Subcutaneous abdominal adipose tissue (tissue), 5 donors: ENCODE data around the gene COL16A1.

ENCODE experiments used
- H3K27ac ChIP-seq: one replicate; pipeline ENCODE4 v1.7.0; 2013; ENCODE audit warnings: low read depth, mild to moderate bottlenecking, inconsistent platforms, low read length, moderate library complexity
- H3K27me3 ChIP-seq, 5 donors: one replicate each; pipeline ENCODE4 v1.7.0; 2013; ENCODE audit warnings: low read length in 5 of 5, inconsistent platforms in 1 of 5; ENCODE audit not compliant: control insufficient read depth in 5 of 5, insufficient read depth in 4 of 5
- H3K36me3 ChIP-seq, 5 donors: one replicate each; pipeline ENCODE4 v1.7.0; 2013; ENCODE audit warnings: low read length in 5 of 5; ENCODE audit not compliant: control insufficient read depth in 5 of 5, insufficient read depth in 5 of 5
- H3K4me1 ChIP-seq, 5 donors: one replicate each; pipeline ENCODE4 v1.7.0; 2013; ENCODE audit warnings: low read length in 5 of 5, mild to moderate bottlenecking in 3 of 5, moderate library complexity in 1 of 5; ENCODE audit not compliant: control insufficient read depth in 5 of 5, insufficient read depth in 5 of 5
- H3K4me3 ChIP-seq, 5 donors: one replicate each; pipeline ENCODE4 v1.7.0; 2013; ENCODE audit warnings: low read length in 5 of 5, low read depth in 1 of 5
- H3K9ac ChIP-seq, 5 donors: one replicate each; pipeline ENCODE4 v1.7.0; 2013; ENCODE audit warnings: low read length in 5 of 5, mild to moderate bottlenecking in 4 of 5, moderate library complexity in 3 of 5
- H3K9me3 ChIP-seq, 5 donors: one replicate each; pipeline ENCODE4 v1.7.0; 2013; ENCODE audit warnings: low read length in 5 of 5; ENCODE audit not compliant: control insufficient read depth in 5 of 5
- donor health status: healthy.
- donor health status: healthy.
- donor health status: healthy.
- donor health status: healthy.
- donor health status: healthy.

Gene COL16A1

DNA sequence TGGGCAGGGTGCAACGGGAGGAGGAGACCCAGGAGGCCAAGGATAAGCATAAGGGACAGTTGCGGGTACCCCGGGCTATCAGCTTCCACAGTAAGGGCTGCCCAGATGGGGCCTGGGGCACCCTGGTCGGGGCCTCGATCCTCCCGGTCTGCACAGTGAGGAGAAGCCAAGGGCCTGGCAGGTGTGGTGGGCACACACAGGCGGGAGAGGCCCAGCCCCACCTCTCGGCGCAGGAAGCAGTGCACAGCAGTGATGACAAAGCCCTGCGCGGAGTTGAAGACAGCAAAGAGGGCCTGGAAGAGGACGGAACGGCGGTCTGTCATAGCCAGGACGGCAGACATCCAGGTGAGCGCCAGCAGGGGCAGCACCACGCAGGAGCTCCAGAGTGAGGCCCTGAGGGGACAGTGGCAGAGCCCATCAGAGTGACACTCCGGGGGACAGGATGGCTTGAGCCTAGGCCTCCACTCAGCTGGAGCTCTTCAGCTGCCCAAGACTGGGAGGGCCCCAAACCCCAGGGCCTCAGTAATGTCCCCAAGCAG is 29.0 kb upstream of the COL16A1 start:
- no peak overlapping the region for H3K9ac ChIP-seq
- H3K9me3 ChIP-seq, result no peaks in the 10 kb centered on the region
- H3K4me3 ChIP-seq, result no peak overlapping the region
- no peaks in the 10 kb centered on the region for H3K27me3 ChIP-seq
- no peak overlapping the region for H3K27ac ChIP-seq
- no peaks in the 10 kb centered on the region for H3K4me1 ChIP-seq
- H3K36me3 ChIP-seq, result no peaks in the 10 kb centered on the region

- no peak overlapping the region for H3K27ac ChIP-seq
- no peaks in the 10 kb centered on the region for H3K9me3 ChIP-seq
- no peak overlapping the region for H3K9ac ChIP-seq
- no peaks in the 10 kb centered on the region for H3K27me3 ChIP-seq
- no peaks in the 10 kb centered on the region for H3K4me1 ChIP-seq
- no peak overlapping the region for H3K4me3 ChIP-seq
- no peaks in the 10 kb centered on the region for H3K36me3 ChIP-seq
Observed at GRCh38 chr1:31732343-31732742, 28.5 kb upstream of the COL16A1 start.

- no peaks in the 10 kb centered on the region for H3K4me1 ChIP-seq
- no peaks in the 10 kb centered on the region for H3K27me3 ChIP-seq
- no peaks in the 10 kb centered on the region for H3K36me3 ChIP-seq
- H3K9me3 ChIP-seq, result no peaks in the 10 kb centered on the region
- H3K27ac ChIP-seq, result no peak overlapping the region
- H3K9ac ChIP-seq, result no peak overlapping the region
- H3K4me3 ChIP-seq, result no peak overlapping the region
Observed at GRCh38 chr1:31731049-31731565, 27.3 kb upstream of the COL16A1 start.

DNA sequence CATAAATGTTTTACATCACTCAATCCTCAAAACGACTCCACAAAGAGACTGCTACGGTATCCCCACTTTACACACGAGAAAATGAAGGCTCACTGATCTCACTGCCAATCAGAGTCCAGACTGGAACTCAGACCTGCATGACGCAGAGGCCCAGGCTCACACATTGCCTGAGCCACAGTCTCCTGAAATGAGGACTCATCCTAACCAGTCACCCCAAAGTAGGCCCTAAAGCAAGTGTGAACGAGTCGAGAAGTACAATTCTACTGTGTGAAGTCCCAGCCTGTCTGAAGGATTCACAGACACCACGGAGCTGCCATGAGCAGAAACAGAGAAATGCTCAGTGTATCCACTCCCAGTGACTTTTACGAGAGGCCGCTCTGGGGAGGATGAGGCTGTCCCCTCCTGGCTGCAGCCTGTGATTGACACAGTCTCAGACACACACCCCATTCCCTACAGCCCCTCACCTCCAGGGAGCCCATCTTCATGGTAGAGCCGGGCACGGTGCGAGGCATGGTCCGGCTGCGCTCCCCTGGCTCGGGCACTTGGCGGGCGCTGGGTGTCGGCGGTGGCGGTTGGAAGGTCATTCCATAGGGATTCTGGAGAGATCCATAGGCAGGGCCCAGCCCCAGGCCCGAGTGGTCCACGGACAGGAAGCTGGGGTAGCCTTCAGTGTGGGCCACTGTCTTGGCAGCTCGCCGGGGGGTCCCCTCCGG is 26.7 kb upstream of the COL16A1 start:
- H3K9me3 ChIP-seq, result no peaks in the 10 kb centered on the region
- H3K27me3 ChIP-seq, result no peaks in the 10 kb centered on the region
- H3K4me3 ChIP-seq, result no peak overlapping the region
- H3K9ac ChIP-seq, result no peak overlapping the region
- no peaks in the 10 kb centered on the region for H3K36me3 ChIP-seq
- H3K27ac ChIP-seq, result no peak overlapping the region
- no peaks in the 10 kb centered on the region for H3K4me1 ChIP-seq

- Histone ChIP-seq H3K9ac (no peak overlapping the region), H3K4me1 (no peaks in the 10 kb centered on the region), H3K27ac (no peak overlapping the region), H3K36me3 (no peaks in the 10 kb centered on the region), H3K27me3 (peaks cover 0 to 2% (median 0%) of the 10 kb centered on the region in 5 donors), H3K4me3 (no peak overlapping the region), H3K9me3 (no peaks in the 10 kb centered on the region)
Observed at GRCh38 chr1:31727849-31728248, 24.0 kb upstream of the COL16A1 start.

DNA sequence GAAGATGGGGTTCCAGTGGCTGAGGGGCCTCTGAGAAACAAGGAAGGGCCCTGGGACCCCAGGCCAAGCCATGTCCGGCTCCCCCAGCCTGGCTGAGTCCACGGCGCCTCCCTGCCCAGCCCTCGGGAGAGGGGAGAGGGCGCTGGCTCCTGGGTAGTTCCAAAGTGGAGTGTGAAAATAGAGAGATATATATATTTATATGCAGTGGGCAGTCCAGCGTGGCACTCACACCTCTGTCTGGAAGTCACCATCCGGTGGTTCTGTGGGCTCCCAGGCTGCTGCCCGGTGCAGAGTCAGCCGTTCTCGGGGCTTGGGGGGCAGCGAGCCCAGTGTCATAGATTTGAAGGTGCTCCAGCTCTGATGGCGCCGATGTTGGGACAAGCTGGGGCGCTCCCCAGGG is 23.4 kb upstream of the COL16A1 start:
- H3K4me1 ChIP-seq, result no peaks in the 10 kb centered on the region

GRCh38 chr1:31726715-31727114 is 22.9 kb upstream of the COL16A1 start:
- Histone ChIP-seq H3K9me3 (no peaks in the 10 kb centered on the region), H3K27me3 (peaks cover 0 to 2% (median 0%) of the 10 kb centered on the region in 5 donors), H3K36me3 (no peaks in the 10 kb centered on the region), H3K4me3 (no peak overlapping the region), H3K4me1 (no peaks in the 10 kb centered on the region), H3K9ac (no peak overlapping the region), H3K27ac (no peak overlapping the region)

More for the DNA sequence above, 23.4 kb upstream of the COL16A1 start:
- Histone ChIP-seq H3K9me3 (no peaks in the 10 kb centered on the region), H3K9ac (no peak overlapping the region), H3K27ac (no peak overlapping the region), H3K4me3 (no peak overlapping the region), H3K27me3 (peaks cover 0 to 2% (median 0%) of the 10 kb centered on the region in 5 donors), H3K36me3 (no peaks in the 10 kb centered on the region)

DNA sequence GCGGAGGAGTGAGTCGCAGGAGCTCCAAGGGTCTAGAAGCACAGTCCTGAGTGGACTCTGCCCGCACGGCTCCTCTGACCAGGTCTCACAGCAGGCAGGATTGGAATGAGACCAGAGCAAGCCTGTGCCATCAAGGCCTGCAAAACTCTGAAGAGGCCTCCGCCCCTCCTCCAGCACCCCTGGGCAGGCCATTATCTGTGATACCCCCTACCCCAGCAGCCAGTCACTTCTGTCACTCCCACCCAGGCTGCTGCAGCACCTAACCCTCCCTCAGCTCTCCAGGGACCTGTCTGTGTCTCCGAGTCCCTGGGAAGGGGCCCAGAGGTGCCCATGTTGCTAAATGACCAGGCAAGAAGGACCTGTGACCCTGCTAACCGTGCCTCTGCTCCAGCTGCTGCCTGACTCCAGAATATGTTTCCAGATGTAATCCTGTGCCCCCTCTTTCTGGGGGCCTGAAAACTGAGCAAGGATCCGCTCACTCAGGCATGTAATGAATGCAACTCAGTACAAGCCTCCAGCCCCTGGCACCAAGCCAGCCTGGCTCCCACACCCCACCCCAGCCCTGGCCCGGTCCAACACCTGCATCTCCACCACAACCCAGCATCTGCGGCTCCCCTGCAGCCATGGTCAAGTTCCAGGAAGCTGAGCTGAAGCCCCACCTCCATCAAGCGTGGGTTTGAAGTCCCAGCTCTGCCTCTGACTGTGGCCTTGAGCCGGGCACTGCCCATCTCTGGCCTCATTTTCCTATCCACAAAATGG is 22.1 kb upstream of the COL16A1 start:
- H3K9me3 ChIP-seq, result no peaks in the 10 kb centered on the region
- H3K27me3 ChIP-seq, result peaks cover 0 to 4% (median 0%) of the 10 kb centered on the region in 5 donors
- no peak overlapping the region for H3K4me3 ChIP-seq
- no peaks in the 10 kb centered on the region for H3K36me3 ChIP-seq
- no peak overlapping the region for H3K9ac ChIP-seq
- H3K27ac ChIP-seq, result no peak overlapping the region
- no peaks in the 10 kb centered on the region for H3K4me1 ChIP-seq

DNA sequence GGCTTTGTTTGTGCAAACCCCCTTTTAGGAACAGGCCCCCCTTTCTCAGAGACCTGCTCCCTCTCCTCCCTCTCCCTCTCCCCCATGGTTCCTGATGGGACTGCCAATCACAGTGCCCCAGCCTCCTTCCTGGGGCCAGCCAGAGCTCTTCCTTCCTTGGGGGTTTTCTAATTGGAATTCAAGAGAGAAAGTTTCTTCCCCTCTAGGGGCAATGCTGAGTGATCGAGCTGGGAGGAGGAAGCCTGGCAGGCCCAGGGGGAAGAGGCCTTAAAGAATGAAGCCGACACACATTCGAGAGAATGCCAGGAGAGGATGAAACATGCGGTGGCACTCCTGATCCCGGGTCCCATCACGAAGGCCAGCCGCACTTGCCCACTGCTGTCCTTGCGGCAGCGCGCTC is 21.3 kb upstream of the COL16A1 start:
- Histone ChIP-seq H3K4me1 (no peaks in the 10 kb centered on the region), H3K9me3 (no peaks in the 10 kb centered on the region), H3K27me3 (peaks cover 0 to 5% (median 4%) of the 10 kb centered on the region in 5 donors), H3K9ac (no peak overlapping the region), H3K36me3 (no peaks in the 10 kb centered on the region), H3K4me3 (no peak overlapping the region), H3K27ac (no peak overlapping the region)

GRCh38 chr1:31723828-31724359 is 20.1 kb upstream of the COL16A1 start:
- H3K4me1 ChIP-seq, result no peaks in the 10 kb centered on the region
- H3K27ac ChIP-seq, result no peak overlapping the region
- H3K9me3 ChIP-seq, result no peaks in the 10 kb centered on the region
- no peaks in the 10 kb centered on the region for H3K36me3 ChIP-seq
- no peak overlapping the region for H3K4me3 ChIP-seq
- H3K27me3 ChIP-seq, result peaks cover 0 to 7% (median 4%) of the 10 kb centered on the region in 5 donors
- no peak overlapping the region for H3K9ac ChIP-seq
